Heart right ventricle (tissue), 16 donors: ENCODE measurements around the gene SLC35B1. TPM values are rescaled to one million over a fixed set of nuclear protein-coding genes. Genes with fewer than 3 reads are reported as not detected.

Experiments used
- ATAC-seq, 8 donors: fragments of 200-7000 bp; cut with Tn5 transposase; one replicate each; pipeline ENCODE4 v1.9.1; 2020; ENCODE audit warnings: mild to moderate bottlenecking in 8 of 8, moderate library complexity in 8 of 8, moderate number of reproducible peaks in 1 of 8
- DNase-seq, 2 donors: peaks; one replicate each; pipeline ENCODE4 v3.0.0-alpha.2; 2020
- H3K27ac ChIP-seq, 10 donors: fragments of 200-600 bp; sonication (generic) in 2 of 10; one replicate each; pipeline versions ENCODE4 v1.5.0 to v1.8.0; 2020 to 2022; ENCODE audit warnings: mild to moderate bottlenecking in 3 of 10
- H3K27me3 ChIP-seq, 7 donors: fragments of 200-600 bp; one replicate each; pipeline ENCODE4 v1.8.0; 2021 to 2022; ENCODE audit warnings: mild to moderate bottlenecking in 2 of 7
- H3K36me3 ChIP-seq, 9 donors: fragments of 200-600 bp; sonication (generic) in 1 of 9; one replicate each; pipeline versions ENCODE4 v1.5.0 to v1.8.0; 2020 to 2022; ENCODE audit warnings: mild to moderate bottlenecking in 2 of 9
- H3K4me1 ChIP-seq, 9 donors: fragments of 200-600 bp; sonication (generic) in 1 of 9; one replicate each; pipeline versions ENCODE4 v1.5.0 to v1.8.0; 2020 to 2022; ENCODE audit warnings: mild to moderate bottlenecking in 4 of 9
- H3K4me3 ChIP-seq, 10 donors: fragments of 200-600 bp; sonication (generic) in 2 of 10; one replicate each; pipeline versions ENCODE4 v1.5.0 to v1.8.0; 2020 to 2022; ENCODE audit warnings: mild to moderate bottlenecking in 7 of 10, moderate library complexity in 2 of 10
- H3K9me3 ChIP-seq, 11 donors: fragments of 200-600 bp in 10 of 11; sonication (generic) in 2 of 11; one replicate each; pipeline versions ENCODE4 v1.5.0 to v1.8.0; 2013 to 2022; ENCODE audit warnings: mild to moderate bottlenecking in 2 of 11, control low read depth in 1 of 11, moderate library complexity in 1 of 11
- whole genome bisulfite sequencing, 2 donors: extraction: QIAGEN DNeasy Blood & Tissue Kit; methylation state at CpG; one replicate each; pipeline ENCODE4 v1.1.7; 2013; ENCODE audit warnings: inconsistent platforms in 1 of 2; 5-methylcytosine and 5-hydroxymethylcytosine counted together
- intact Hi-C, 10 donors: fragments of 100-400 bp; cut with DNase I; formaldehyde crosslinking; loops; one replicate each; pipeline versions ENCODE4 v1.11.1 to v1.14.2; 2022
- polyA plus RNA-seq, 2 donors: library from polyadenylated mRNA; stranded (reverse); fragments of 200-250 nt; gene quantifications; one replicate each; pipeline ENCODE4 v1.2.3, GENCODE V29; 2013
- total RNA-seq, 10 donors: library from RNA; stranded (reverse); fragmentation: NEBNext Ultra II Directional in 3 of 10; extraction: Animal tissue kit (Norgen Biotek cat#: 25700) in 3 of 10; gene quantifications; one replicate each; pipeline versions ENCODE4 v1.2.1 to v1.2.4, GENCODE V29; 2021 to 2023
- TF ChIP-seq, protein P1 (sequence below), 9 donors: fragments of 200-600 bp; sonication (generic) in 2 of 9; IDR thresholded peaks; one replicate each; pipeline versions ENCODE4 v1.5.0 to v1.8.0; 2021 to 2022; ENCODE audit warnings: antibody characterized with exemption in 9 of 9, mild to moderate bottlenecking in 5 of 9, moderate library complexity in 1 of 9
- donor health status: Arrhythmogenic right ventricular cardiomyopathy.
- donor health status: ischemic (EF 13 %, LVEDD 7.1; RV severe dilation, severe dysfunction).
- donor health status: healthy with polysubstance abuse.
- donor health status: DM: no; HTN: yes; CAD: no.
- donor health status: DM: no; HTN: no; CAD: no.
- donor health status: ischemic (EF 25% LVEDD 6.9; RV normal size, moderate dysfunction).
- donor health status: ischemic (EF 25% LVEDD 5.7; RV mildly dilated, moderate dysfunction).
- donor health status: healthy.
- donor health status: DM: yes; HTN: yes; CAD: no.
- donor health status: Ischemic cardiomyopathy.
- donor health status: ischemic (EF 35%, LVEDD 5.7; RV mildly dilated, moderate dysfunction).
- donor health status: nonischemic (EF 11% LVEDD 7.7; RV severe dilation, severe dysfunction).
- donor health status: DM: yes; HTN: yes; CAD: no.
- donor health status: PGD.
- donor health status: ischemic (EF 29% LVEDD 5.4; RV normal size, mild dysfunction).
- donor health status: nonischemic (EF 23%, LVEDD 6.1; RV moderate dilation, normal function).

SLC35B1 gene
- total and polyA plus RNA-seq, 12 donors, result 60.5 to 146 (median 69.9) TPM

DNA sequence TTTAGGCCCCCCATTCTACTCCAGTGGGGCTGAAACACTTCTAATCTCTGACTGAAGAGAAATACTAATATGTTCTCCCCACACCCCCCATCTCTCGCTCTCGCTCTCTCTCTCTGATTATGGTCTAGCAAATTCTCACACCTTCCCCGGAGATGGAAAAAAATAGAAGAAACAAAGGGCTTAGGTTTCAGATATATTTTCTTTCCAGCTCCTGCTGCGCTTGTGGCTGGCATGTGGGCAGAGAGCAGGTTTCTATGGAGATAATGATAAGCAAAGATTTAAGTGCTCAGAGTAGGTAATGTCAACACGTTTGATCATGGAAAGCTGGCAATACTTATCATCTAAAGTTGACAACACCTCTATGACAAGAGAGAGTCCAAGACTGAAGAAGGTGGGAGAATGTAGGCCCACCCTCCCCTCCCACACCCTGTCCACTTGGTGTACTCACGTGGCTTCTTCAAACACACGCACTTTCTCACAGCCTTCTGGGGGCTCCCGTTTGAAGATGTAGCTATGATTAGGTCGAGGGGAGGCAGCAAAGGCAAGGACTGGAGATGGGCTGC, 8.0 kb upstream of the SLC35B1 start:
- ATAC-seq (no peak), DNase-seq (no peak)
- Histone ChIP-seq H3K4me1 (peaks cover 0 to 23% (median 7%) of the 10 kb centered on the region in 9 donors), H3K4me3 (no peak overlapping the region), H3K27me3 (no peaks in the 10 kb centered on the region), H3K27ac (peak overlapping the region in 3 of 10 donors; percentile 0 to 75 (median 1)), H3K9me3 (no peaks in the 10 kb centered on the region), H3K36me3 (peaks cover 0 to 100% (median 37%) of the 10 kb centered on the region in 9 donors)
- WGBS, 2 donors, result 43 to 54% methylated on average over 9 of the region's 9 CpGs
- TF ChIP-seq, protein P1, sequence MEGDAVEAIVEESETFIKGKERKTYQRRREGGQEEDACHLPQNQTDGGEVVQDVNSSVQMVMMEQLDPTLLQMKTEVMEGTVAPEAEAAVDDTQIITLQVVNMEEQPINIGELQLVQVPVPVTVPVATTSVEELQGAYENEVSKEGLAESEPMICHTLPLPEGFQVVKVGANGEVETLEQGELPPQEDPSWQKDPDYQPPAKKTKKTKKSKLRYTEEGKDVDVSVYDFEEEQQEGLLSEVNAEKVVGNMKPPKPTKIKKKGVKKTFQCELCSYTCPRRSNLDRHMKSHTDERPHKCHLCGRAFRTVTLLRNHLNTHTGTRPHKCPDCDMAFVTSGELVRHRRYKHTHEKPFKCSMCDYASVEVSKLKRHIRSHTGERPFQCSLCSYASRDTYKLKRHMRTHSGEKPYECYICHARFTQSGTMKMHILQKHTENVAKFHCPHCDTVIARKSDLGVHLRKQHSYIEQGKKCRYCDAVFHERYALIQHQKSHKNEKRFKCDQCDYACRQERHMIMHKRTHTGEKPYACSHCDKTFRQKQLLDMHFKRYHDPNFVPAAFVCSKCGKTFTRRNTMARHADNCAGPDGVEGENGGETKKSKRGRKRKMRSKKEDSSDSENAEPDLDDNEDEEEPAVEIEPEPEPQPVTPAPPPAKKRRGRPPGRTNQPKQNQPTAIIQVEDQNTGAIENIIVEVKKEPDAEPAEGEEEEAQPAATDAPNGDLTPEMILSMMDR (IDR thresholded peaks at IDR 0.05), result no peak
- intact Hi-C loops, result loop anchor here in 1 of 10 donors (5.0 kb wide), 1 partner anchor 62 kb away; no protein-coding TSS in a partner anchor

DNA sequence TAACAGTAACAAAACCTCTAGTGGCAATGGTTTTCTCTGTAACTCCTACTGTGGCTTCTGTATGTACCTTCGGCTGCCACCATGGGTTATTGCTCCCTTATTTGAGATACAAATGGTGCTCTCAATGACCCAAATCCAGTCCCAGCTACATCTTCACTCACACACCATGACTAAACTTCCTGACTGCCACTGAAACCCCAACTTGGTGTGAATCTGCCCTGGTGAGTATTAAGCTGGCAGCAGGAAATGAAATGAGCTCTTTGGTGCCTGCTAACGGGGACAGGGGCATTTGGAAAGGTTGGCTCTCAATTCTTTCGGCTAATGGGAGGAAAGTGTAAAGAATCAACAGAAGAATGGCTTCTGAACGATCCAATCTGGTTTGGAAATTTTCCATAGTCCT, 7.5 kb upstream of the SLC35B1 start:
- no peaks in the 10 kb centered on the region for H3K27me3 ChIP-seq
- TF ChIP-seq, protein P1 (IDR thresholded peaks at IDR 0.05), result no peak
- ATAC-seq, result no peak
- H3K36me3 ChIP-seq, result peaks cover 0 to 100% (median 37%) of the 10 kb centered on the region in 9 donors
- H3K27ac ChIP-seq, result peak overlapping the region in 3 of 10 donors; percentile 1 to 75 (median 15)
- 70 to 73% methylated on average over 4 of the region's 4 CpGs for WGBS, 2 donors
- H3K4me3 ChIP-seq, result no peak overlapping the region
- intact Hi-C loops, result loop anchor here in 1 of 10 donors (5.0 kb wide), 1 partner anchor 62 kb away; no protein-coding TSS in a partner anchor
- H3K9me3 ChIP-seq, result no peaks in the 10 kb centered on the region
- no peak for DNase-seq
- peaks cover 0 to 23% (median 7%) of the 10 kb centered on the region in 9 donors for H3K4me1 ChIP-seq

DNA sequence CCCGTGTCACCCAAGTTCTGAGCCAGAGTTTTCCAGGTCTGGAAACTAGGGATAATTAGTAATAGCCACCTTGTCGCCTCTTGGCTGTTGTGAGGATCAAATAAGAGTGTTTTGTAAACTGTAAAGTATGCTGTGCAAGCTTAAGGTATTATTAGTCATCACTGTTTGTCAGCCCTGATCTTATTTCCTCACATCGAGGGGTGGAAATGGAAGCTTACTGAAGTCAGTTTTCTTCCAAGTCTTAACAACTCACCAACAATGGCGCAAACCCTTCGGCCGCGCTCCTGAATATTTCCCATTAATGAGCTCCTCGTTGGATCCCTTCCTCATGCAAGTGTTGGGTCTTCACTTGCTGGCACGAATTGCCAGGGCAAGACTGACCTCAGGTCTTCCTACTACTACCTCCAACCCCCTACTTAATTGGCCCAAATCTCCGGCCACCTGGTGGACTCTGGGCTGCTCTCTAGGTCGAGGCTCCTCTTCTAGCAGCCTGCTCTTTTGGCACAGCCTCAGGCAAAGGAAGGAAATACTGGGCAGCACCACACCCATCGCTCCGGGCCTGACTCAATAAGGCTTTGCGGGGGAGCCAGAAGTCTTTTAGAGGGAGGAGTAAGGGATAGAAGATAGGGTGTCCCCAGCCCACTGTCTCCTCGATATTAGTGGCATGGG, 885 bp upstream of the SLC35B1 start:
- Histone ChIP-seq H3K27ac (peak overlapping the region in 9 of 10 donors; percentile 30 to 97 (median 95)), H3K9me3 (no peaks in the 10 kb centered on the region), H3K4me1 (peaks cover 6 to 44% (median 25%) of the 10 kb centered on the region in 9 donors), H3K36me3 (peaks cover 0 to 65% (median 24%) of the 10 kb centered on the region in 9 donors), H3K27me3 (no peaks in the 10 kb centered on the region), H3K4me3 (peak overlapping the region in 9 of 10 donors; percentile 75 to 99 (median 89))
- TF ChIP-seq, protein P1 (IDR thresholded peaks at IDR 0.05), result peak in 2 of 9 donors; percentile 1 to 3
- intact Hi-C loops, result loop anchor here (1.0 to 10.0 kb wide), 12 partner anchors 69 to 304 kb away; partner anchors contain the start of genes DLX3 (in 6 of the 10), KAT7 (in 3 of the 10) and TAC4 (in 2 of the 10)
- WGBS, 2 donors, result 47 to 55% methylated on average over 15 of the region's 15 CpGs
- ATAC-seq, result no peak
- no peak for DNase-seq

DNA sequence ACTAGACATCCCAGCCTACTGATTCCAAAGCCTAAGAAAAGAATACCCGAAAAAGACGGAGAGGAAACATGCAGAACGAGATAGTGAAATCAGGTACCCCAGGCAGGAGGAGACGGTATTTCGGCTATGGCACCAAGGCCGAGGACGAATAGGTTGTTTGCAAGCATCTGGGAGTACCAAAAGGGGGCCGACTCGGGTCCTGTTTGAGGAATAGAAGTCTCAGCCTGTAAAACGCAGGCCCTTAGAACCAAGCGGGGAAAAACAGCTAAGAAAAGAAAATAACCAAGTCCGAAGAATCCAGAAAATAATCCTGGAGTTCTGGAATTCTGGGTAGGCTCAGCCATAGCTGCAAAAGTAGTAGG, 537 bp downstream of the SLC35B1 start:
- intact Hi-C loops, result loop anchor here (2.0 to 10.0 kb wide), 9 partner anchors 70 to 302 kb away; partner anchors contain the start of genes DLX3 (in 6 of the 10), TAC4 (in 2 of the 10) and KAT7 (in 1 of the 10)
- no peak for DNase-seq
- H3K4me1 ChIP-seq, result peaks cover 6 to 46% (median 25%) of the 10 kb centered on the region in 9 donors

More for the DNA sequence above, 537 bp downstream of the SLC35B1 start:
- WGBS, 2 donors, result 0 to 1% methylated on average over 12 of the region's 12 CpGs
- ATAC-seq, result no peak
- H3K27ac ChIP-seq, result peak overlapping the region in 9 of 10 donors; percentile 91 to 97 (median 95)
- H3K9me3 ChIP-seq, result no peaks in the 10 kb centered on the region
- H3K4me3 ChIP-seq, result peak overlapping the region; percentile 75 to 99 (median 87)
- H3K27me3 ChIP-seq, result no peaks in the 10 kb centered on the region
- peaks cover 0 to 65% (median 34%) of the 10 kb centered on the region in 9 donors for H3K36me3 ChIP-seq
- TF ChIP-seq, protein P1 (IDR thresholded peaks at IDR 0.05), result no peak
